NCI-H187 treated with DMSO at 0.1 percent for 48 hours (cell line): ENCODE measurements around the gene OR2J3.
"Not testable (repeated sequence)": the region's sequence is repeated elsewhere in the genome, so short reads cannot be mapped to it uniquely, and the experiment has no call there.

Source experiments
- DNase-seq: peaks from one replicate; lab custom pipeline; 2025; lab: John Stamatoyannopoulos, UW

OR2J3 gene

DNA sequence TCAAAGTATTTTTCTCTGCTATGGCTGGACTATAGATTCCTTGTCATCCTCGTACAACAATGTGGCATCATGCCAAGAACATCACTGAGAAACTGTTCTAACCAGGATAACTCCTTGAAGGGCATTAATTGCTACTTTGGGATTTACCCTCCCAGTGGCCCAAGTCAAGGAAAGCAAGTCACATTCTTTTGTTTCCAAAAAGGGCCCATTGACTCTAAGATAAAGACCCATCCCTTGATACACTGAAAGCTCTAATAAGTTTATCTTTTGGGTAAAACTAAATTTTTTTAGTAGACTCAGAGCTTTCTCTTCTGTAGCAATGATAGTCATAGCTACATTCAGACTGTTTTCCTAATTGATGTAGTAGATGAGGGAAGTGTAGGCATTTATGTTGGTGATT is at the start of gene OR2J3:
TSS of gene OR2J3 (plus strand) at position 301 of the 400 bp plus-strand sequence. CDS start 3,833 bp downstream, outside the sequence.
- DNase-seq, result no peak

DNA sequence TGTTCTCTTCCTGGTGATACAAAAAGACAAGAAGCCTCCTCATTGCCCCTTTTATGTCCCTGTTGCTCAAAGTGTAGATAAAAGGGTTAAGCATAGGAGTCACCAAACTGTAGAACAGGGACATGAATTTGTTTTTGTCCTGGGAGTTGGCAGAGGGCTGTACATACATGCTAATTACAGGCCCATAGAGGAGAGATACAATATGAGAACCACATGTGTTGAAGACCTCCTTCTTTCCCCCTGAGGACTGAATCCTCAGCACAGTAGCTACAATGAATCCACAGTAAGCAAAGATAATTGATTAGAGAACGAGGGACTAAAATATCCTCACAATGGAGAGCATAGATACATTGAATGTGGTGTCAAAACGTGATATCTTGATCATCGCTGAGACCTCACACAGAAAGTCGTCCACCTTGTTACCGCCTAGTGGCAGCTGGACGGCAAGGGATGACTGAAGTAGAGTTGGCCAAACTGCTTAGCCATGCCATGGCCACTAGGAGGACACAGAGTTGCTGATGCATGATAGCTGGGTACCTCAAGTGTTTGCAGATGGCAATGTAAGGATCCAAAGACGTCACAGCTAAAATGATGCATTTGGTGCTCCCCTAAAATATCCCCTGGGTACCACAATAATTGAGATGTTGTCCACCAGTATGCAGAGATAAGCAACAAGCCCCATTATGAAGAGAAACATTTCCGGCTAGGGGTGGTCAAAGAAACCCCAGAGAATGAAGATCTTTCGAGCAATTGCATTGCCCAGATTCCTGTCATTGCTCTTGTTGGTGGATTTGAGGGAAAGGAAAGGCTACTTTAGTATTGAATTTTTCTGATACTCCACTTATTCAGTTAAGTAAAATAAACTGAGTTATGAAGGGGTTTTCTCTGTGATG is 35.8 kb upstream of the OR2J3 start:
- DNase-seq, result no peak

DNA sequence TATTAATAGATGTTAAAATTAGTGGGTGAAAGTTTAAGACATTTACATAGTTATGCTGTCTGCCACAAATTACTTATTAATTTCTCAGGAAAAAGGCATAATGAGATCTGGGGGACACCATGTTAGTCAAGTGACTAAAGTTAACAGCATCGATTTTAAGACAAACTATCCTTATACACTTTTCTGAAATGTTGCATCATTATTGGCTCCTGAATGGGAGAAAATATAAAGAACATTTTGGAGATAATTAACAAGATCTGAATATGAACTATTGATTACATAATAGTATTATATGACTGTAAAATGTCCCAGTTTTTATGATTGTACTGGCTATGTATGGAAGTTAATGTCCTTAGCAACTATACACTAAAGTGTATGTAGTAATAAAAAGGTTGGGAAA is 28.7 kb upstream of the OR2J3 start:
- DNase-seq, result no peak

DNA sequence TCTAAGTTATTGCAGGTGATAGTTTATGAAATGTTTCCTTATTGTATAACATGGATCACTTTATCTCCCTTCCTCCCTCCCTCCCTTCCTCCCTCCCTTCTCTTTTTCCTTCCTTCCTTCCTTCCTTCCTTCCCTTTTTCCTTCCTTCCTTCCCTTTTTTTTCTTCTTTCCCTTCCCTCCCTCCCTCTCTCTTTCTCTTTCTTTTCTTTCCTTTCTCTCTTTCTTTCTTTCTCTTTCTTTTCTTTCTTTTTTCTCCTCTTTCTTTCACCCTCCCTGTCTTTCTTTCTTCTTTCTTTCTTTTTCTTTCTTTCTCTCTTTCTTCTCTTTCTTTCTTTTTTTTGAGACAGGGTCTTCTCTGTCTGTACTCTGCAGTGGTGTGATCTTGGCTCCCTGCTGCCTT is 26.5 kb upstream of the OR2J3 start:
- no peak for DNase-seq

DNA sequence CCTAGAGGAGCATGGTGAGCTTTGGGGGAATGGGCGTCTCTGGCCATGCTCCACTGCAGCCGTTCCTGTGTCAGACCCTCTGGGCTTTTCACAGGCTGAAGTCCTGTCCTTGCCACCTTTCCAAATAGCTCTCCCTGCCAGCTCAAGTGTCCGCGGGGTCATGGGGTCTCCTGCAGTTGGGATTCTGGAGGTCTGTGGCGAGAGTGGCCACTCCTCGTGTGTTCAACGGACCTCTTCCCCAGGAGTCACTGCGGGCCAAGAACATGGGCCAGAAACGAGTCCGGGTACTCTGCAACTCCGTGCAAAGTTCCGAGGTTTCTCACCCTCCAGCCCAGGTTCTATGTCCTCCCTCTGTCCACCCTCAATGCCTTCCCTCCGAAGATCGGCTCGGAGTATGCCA is 25.4 kb upstream of the OR2J3 start:
- no peak for DNase-seq

DNA sequence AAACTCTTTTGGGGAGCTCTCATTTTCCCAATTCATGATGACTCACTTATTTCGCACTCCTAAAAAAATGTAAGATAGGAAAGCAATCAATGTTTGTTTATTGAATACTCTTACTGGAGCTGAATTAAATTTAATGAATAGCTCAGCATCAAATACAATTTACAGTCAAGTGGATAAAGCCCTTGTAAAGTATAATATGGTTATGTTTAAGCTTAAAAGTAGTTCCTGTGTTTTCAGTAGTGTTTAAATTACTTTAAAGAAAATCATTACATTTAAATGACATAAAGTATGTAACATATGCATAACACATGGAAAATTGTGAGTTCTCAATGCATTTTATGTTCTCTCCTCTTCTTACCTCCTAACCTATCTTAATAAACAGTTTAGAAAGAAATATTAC is 20.6 kb upstream of the OR2J3 start, which contains the start of gene OR2B3:
TSS of gene OR2B3 (minus strand) at position 101 of the 400 bp plus-strand sequence. CDS start at position 36, 65 bp downstream.
- DNase-seq, result no peak

DNA sequence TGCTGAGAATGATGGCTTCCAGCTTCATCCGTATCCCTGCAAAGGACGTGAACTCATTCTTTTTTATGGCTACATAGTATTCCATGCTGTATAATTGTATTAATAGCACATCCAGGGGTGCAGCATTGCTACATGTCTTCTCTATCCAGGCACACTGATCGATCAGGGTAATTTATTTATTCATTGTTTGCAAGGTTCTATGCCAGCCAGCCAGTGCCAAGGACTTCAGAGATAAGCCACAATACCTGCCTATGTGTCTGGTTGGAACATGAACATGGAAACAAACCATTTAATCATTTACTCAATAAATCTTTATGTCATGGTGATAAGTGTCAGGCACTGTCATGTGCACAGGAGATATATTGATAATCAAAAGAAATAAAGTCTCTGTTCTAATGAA is 14.9 kb upstream of the OR2J3 start:
- no peak for DNase-seq

DNA sequence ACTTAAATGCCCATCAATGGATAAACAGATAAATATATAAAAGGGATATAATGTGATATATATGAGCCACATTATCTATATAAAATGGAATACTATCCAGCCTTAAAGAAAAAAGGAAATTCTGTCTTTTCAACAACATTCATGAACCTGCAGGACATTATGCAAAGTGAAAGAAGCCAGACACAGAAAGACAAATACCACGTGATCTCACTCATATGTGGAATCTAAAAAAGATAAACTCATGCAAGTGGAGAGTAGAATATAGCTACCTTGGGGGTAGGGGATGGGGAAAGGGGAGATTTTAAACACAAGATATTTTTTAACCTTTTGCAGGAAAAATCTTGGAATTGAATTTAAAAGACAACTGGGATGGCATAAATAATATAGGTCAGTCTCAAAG is 10.1 kb upstream of the OR2J3 start:
- no peak for DNase-seq

DNA sequence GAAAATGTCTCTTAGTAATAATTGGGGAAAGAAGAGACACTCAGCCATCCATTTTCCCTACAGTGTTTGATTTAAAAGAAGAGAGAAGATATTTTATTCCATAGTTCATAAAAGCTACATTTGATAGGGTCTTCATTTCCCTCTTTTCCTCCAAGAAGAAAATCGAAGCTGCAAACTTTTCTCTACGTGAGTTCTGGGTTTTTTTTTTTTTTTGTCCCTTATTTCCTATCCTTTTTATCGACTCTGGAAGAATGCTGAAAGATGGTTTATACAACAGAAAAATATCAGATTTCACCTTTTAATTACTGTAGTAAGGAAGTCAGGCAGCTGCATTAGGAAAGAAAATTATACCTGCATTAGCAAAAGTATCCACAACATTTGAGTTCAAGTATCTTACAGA is 8.7 kb upstream of the OR2J3 start, which contains the start of gene OR2J1:
TSS of gene OR2J1 (plus strand) at position 301 of the 400 bp plus-strand sequence. CDS start 1,453 bp downstream, outside the sequence.
- no peak for DNase-seq

DNA sequence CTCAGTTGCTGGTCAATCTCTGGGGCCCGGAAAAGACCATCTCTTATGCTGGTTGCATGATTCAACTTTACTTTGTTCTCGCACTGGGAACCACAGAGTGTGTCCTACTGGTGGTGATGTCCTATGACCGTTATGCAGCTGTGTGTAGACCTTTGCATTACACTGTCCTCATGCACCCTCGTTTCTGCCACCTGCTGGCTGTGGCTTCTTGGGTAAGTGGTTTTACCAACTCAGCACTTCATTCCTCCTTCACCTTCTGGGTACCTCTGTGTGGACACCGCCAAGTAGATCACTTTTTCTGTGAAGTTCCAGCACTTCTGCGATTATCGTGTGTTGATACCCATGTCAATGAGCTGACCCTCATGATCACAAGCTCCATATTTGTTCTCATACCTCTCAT is 4.3 kb downstream of the OR2J3 start:
- no peak for DNase-seq

DNA sequence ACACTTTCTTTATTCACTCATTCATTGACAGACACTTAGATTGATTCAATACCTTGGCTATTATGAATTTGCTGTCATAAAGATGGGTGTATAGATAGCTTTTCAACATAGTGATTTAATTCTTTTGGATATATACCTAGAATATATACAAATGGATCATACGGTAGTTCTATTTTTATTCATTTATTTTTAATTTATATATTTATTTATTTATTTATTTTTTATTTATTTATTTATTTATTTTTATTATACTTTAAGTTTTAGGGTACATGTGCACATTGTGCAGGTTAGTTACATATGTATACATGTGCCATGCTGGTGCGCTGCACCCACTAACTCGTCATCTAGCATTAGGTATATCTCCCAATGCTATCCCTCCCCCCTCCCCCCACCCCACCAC is 7.1 kb downstream of the OR2J3 start:
- not testable (repeated sequence) for DNase-seq

DNA sequence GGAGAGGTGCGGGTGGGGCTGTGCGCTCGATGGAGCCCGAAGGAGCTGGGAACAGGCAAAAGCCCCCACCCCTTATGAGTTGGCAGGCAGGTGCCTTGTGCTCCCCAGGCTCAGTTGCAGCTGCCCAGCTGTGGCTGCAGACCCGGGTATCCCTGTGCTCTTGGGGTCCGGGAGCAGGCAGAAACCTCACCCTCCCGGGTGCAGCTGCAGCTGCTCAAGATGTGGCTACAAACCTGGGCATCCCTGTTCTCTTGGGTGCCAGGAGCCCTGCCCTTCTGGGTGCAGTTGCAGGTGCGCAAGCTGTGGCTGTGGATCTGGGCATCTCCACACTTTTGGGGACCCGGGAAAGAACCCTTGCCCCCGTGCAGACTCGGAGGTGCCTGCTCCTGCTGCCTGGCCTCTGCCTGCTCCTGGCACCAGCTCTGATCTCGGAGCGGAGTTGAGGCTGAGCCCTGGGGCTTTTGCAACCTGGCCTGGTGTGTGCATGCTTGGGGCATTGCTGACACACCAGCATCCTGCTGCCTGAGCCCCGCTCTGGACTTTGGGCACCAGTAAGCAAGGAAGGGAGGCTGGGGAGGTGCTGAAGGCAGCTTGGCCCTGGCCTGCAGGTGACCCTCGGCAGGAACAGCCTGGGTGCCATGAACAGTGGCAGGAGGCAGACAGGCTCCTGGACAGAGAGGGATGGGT is 21.6 kb downstream of the OR2J3 start:
- no peak for DNase-seq

DNA sequence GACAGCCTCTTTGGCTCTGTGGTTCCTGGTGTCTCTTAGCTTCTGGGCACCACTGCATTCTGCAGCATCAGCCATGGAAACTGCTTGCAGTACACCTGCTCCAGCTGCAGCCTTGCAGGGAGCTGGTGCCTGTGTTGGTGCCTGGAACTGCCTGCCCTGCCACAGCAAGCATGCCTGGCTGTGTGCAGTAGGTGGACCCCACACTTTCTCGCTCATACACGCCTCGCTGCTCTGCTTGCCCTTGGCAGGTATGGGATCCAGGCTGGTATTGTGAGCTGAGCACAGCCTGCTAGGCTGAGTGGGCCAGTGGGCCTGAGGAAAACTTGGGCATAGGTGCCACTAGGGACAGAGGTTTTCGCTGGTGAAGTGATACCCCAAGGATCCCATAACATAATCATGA is 22.8 kb downstream of the OR2J3 start:
- DNase-seq, result no peak

DNA sequence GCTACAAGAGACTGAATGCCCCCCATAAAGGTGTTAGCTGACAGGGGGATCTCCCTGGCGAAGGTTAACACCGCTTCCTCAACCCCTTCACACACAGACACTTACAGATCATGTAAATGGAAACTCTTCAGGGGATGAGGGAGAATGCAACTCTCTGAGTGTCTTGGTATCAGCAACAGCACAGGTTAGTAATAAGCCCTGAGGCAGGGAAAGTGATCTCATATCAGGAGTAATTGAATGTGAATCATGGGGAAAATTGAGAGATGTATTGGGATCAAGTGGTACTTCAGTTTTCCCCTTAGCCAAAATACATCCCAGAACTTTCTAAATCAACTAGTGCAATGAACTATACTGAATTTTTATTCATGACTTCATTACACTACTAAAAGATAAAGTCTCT is 23.8 kb downstream of the OR2J3 start:
- DNase-seq, result no peak

DNA sequence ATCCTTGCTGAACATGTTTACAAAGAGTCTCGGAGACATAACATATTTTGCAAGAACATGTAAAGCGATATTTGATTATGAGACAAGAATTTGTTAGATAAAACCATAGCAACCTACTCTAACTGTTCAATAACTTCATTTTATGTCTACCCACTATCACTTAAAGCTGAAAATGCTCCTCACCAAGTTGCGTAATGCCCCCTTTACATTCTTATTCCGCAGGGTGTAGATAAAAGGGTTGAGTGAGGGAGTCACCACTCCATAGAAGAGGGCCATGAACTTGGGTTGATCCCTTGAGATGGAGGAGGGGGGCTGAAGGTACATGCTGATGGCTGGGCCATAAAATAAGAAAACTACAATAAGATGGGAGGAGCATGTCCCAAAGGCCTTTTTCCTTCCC is 29.9 kb downstream of the OR2J3 start:
- no peak for DNase-seq

DNA sequence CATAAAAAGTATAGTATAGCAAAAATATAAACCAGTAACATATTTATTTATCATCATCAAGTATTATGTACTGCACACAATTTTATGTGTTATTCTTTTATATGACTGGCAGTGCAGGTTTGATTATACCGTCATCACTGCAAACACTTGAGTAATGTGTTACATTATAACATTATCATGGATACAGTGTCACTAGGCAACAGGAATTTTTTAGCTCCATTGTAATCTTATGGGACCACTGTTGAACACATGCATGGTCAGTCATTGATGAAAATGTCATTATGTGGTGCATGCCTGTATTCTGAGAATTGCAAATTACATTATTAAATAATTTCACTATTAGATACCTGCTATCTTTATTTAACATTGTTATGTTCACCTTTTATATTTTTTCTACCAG is 33.7 kb downstream of the OR2J3 start:
- no peak for DNase-seq

DNA sequence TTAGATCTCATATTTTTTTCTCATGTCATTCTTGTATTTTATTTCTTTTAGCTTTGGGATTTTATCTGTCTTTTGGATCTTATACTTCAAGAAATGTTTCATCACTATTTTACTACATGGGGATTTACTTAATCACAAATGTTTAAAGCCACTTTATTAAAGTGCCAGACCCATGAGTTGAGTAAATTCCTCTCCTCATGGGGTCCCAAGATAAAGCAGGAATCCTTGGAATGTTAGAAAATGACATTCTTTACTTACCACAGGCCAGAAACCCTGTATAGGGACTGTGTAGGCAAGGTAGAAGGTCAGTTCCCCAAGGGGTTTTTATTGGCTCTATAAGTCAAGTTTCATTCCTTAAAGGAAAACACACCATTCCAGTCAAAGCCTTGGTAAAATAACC is 34.5 kb downstream of the OR2J3 start:
- DNase-seq, result no peak

DNA sequence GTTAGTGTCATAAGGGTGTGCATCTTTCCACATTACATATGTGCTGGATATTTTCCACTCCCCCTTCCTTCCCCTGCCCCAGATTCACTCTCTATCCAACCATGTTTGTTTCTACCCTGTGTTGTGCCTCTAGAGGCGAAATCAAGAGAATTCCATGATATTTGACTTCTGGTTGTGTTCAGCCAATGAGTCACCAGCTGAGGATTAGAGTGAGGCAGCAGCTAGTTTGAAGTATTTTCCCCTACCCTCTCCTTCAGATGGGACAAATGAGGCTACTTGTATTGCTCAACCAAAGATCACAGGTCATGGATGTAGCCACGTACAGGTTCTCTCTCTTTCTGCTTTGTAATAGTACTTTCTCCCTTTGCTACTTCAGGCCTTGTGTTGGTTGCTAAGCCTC is 38.3 kb downstream of the OR2J3 start:
- DNase-seq, result no peak

DNA sequence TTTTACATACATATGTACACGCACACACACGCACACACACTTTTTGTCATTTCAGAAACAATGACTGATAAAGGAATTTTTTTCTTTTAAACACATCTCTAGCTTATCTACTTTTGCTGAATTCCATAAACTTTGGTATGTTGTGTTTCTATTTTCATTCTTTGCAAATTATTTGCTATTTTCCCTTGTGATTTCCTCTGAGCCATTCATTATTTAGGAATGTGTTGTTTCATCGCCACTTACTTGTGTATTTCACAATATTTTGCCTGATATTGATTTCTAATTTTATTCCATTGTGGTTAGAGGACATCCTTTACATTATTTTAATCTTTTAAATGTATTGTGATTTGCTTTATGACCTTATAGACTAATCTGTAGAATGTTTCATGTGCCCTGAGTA is 39.2 kb downstream of the OR2J3 start:
- no peak for DNase-seq

DNA sequence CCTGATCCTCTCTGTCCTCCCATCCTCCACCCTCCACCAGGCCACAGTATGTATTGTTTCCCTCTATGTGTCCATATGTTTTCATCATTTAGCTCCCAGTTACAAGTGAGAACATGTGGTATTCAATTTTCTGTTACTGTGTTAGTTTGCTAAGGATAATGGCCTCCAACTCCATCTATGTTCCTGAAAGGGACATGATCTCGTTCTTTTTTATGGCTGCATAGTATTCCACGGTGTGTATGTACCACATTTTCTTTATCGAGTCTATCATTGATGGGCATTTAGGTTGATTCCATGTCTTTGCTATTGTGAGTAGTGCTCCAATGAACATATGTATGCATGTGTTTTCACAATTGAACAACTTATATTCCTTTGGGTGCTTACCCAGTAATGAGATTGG is 41.6 kb downstream of the OR2J3 start:
- not testable (repeated sequence) for DNase-seq

DNA sequence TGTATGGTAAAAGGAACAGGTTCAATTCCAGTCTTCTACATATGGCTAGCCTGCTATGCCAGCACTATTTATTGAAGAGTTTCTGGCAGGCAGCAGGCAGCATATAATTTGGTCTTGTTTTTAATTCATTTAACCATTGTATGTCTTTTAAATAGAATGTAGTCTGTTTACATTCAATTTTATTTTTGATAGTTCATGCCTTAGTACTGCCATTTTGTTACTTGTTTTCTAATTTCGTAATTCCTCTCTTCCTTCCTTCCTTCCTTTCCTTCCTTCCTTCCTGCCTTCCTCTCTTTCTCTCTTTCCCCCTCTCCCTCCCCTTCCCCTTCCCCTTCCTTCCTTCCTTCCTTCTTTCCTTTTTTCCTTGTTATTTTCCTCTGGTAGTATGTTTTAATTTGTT is 45.2 kb downstream of the OR2J3 start:
- no peak for DNase-seq

DNA sequence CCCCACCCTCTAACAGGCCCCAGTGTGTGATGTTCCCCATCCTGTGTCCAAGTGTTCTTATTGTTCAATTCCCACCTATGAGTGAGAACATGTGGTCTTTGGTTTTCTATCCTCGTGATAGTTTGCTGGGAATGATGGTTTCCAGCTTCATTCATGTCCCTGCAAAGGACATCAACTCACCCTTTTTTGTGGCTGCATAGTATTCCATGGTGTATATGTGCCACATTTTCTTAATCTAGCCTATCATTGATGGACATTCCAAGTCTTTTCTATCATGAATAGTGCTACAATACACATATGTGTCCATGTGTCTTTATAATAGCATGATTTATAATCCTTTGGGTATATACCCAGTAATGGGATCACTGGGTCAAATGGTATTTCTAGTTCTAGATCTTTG is 47.3 kb downstream of the OR2J3 start:
- DNase-seq, result not testable (repeated sequence)

DNA sequence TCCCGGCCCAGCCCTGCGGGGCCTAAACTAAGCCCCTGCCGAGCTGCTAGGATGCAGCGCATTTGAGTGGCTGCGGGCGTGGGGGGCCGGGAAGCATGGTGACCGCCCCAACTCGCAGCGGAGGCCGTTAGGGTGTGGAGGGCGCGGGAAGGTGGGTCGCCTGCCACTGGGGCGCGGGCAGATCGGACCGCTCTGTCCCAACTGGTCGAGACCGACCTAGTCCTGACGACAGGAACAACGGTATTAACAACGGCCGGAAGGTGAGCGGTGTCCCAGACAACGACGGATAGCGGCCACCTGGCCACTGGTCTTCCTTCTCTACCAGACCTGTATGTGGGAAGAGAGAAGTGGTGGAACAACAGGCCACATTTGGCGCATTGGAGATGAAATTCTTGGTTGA is 52.1 kb downstream of the OR2J3 start:
- not testable (repeated sequence) for DNase-seq
